ENCODE measurements around the gene USP34.

The USP34 gene

GRCh38 chr2:61295981-61296380 lies 174.9 kb downstream of the USP34 start:
- no peak for DNase-seq (ENCODE audit: low spot score)

GRCh38 chr2:61291851-61292575 lies 178.9 kb downstream of the USP34 start:
- DNase-seq (ENCODE audit: low spot score), result no peak

- no peak for DNase-seq (ENCODE audit: low spot score)
These were observed 182.6 kb downstream of the USP34 start for GRCh38 chr2:61288070-61288841.

GRCh38 chr2:61287254-61287653 lies 183.6 kb downstream of the USP34 start:
- no peak for DNase-seq (ENCODE audit: low spot score)

GRCh38 chr2:61283443-61284160 lies 187.3 kb downstream of the USP34 start:
- DNase-seq (ENCODE audit: low spot score), result no peak

- no peak for DNase-seq (ENCODE audit: low spot score)
These were observed 188.7 kb downstream of the USP34 start for GRCh38 chr2:61282104-61282590.

GRCh38 chr2:61281321-61281720 lies 189.6 kb downstream of the USP34 start:
- no peak for DNase-seq (ENCODE audit: low spot score)

GRCh38 chr2:61277756-61278155 lies 193.1 kb downstream of the USP34 start:
- no peak for DNase-seq (ENCODE audit: low spot score)

- no peak for DNase-seq (ENCODE audit: low spot score)
These were observed 195.2 kb downstream of the USP34 start for GRCh38 chr2:61275575-61276184.

GRCh38 chr2:61272421-61273070 lies 198.3 kb downstream of the USP34 start:
- peak; percentile 14 for DNase-seq (ENCODE audit: low spot score)

GRCh38 chr2:61268249-61268648 lies 202.6 kb downstream of the USP34 start:
- no peak for DNase-seq (ENCODE audit: low spot score)

GRCh38 chr2:61266632-61267505 lies 204.0 kb downstream of the USP34 start:
- no peak for DNase-seq (ENCODE audit: low spot score)

GRCh38 chr2:61263830-61264229 lies 207.1 kb downstream of the USP34 start:
- no peak for DNase-seq (ENCODE audit: low spot score)

GRCh38 chr2:61262699-61263098 lies 208.2 kb downstream of the USP34 start:
- DNase-seq (ENCODE audit: low spot score), result no peak

GRCh38 chr2:61257446-61257845 lies 213.4 kb downstream of the USP34 start:
- DNase-seq (ENCODE audit: low spot score), result no peak

GRCh38 chr2:61255580-61256437 lies 215.1 kb downstream of the USP34 start:
- DNase-seq (ENCODE audit: low spot score), result peak; percentile 44

- DNase-seq (ENCODE audit: low spot score), result no peak
These were observed 216.4 kb downstream of the USP34 start for GRCh38 chr2:61254536-61254935.

- no peak for DNase-seq (ENCODE audit: low spot score)
These were observed 217.8 kb downstream of the USP34 start for GRCh38 chr2:61253136-61253535.

- DNase-seq (ENCODE audit: low spot score), result no peak
These were observed 218.9 kb downstream of the USP34 start for GRCh38 chr2:61252031-61252430.

Measured in AG20443 (cell line).